ENCODE data around the gene ADAMTS17. TPM values are rescaled to one million over a fixed set of nuclear protein-coding genes. Genes with fewer than 3 reads are reported as not detected.
"Not testable (repeated sequence)": the region's sequence is repeated elsewhere in the genome, so short reads cannot be mapped to it uniquely, and the experiment has no call there.

ADAMTS17 gene
- total RNA-seq, 2 donors from 2014 or later, result 0.37 to 1.1 TPM

GRCh38 chr15:100346866-100347512, 5.2 kb upstream of the ADAMTS17 start:
- no peaks in the 10 kb centered on the region for H3K4me1 Mint-ChIP-seq
- peaks cover 4% of the 10 kb centered on the region for H3K27me3 Mint-ChIP-seq
- H3K36me3 Mint-ChIP-seq (ENCODE audit: low read depth), result no peaks in the 10 kb centered on the region
- ATAC-seq (replicated peaks), result no peak
- H3K4me3 Mint-ChIP-seq, result no peak overlapping the region
- H3K27ac Mint-ChIP-seq, result no peak overlapping the region
- H3K9me3 Mint-ChIP-seq, result no peaks in the 10 kb centered on the region

DNA sequence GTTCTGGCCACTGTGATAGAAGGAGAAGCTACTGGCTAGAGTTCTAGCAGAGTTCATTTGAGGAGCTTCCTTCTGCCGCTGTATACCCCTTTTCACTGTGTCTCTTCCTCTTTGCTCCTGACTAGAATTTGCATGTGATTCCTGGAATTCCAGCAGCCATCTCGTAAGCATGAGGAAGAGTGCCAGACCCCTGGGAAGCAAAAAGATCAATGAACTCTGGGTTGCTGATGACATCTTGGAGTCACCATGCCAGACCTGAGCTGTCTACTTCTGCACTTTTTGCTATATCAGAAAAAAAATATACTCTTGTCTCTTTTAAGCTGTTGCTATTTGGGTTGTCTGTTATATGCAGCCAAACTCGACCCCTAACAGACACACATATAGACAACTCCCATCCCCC, 3.7 kb upstream of the ADAMTS17 start:
- ATAC-seq (replicated peaks), result no peak
- no peaks in the 10 kb centered on the region for H3K27me3 Mint-ChIP-seq
- no peaks in the 10 kb centered on the region for H3K36me3 Mint-ChIP-seq (ENCODE audit: low read depth)
- H3K27ac Mint-ChIP-seq, result no peak overlapping the region
- no peaks in the 10 kb centered on the region for H3K4me1 Mint-ChIP-seq
- H3K9me3 Mint-ChIP-seq, result no peaks in the 10 kb centered on the region
- H3K4me3 Mint-ChIP-seq, result no peak overlapping the region

- Mint-ChIP-seq H3K36me3 (ENCODE audit: low read depth) (no peaks in the 10 kb centered on the region), H3K9me3 (no peaks in the 10 kb centered on the region), H3K27ac (no peak overlapping the region), H3K27me3 (no peaks in the 10 kb centered on the region), H3K4me3 (no peak overlapping the region), H3K4me1 (no peaks in the 10 kb centered on the region)
- no peak for ATAC-seq (replicated peaks)
Observed at GRCh38 chr15:100343251-100343650, 1.5 kb upstream of the ADAMTS17 start.

GRCh38 chr15:100341239-100341749, 481 bp downstream of the ADAMTS17 start:
- no peaks in the 10 kb centered on the region for H3K27me3 Mint-ChIP-seq
- no peak overlapping the region for H3K27ac Mint-ChIP-seq
- ATAC-seq (replicated peaks), result peak; percentile 16
- H3K4me3 Mint-ChIP-seq, result peak overlapping the region; percentile 34
- H3K9me3 Mint-ChIP-seq, result no peaks in the 10 kb centered on the region
- no peaks in the 10 kb centered on the region for H3K36me3 Mint-ChIP-seq (ENCODE audit: low read depth)
- no peaks in the 10 kb centered on the region for H3K4me1 Mint-ChIP-seq

DNA sequence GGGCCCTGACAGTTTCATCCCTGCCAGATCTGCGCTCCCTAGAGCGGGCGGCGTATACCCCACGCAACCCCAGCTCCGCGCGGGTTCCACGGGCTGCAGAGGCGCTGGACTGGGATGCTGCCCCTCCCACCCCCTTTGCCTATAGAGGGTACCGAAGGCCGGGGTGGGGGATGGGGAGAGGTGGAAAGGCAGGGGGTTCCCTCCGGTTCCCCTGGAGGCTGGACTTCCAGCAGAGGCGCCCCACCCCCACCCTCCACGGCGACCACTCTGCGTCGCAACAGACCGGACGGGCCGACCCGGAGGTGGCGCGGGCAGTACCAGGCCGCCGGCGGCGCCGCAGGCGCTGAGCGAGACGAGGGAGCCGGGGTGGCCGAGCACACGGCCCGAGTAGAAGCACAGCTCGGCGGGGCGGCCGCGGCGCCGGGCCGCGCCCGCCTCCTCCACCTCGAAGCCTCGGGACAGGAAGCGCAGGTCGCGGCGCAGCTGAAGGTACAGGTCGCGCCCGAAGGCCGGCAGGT, 995 bp downstream of the ADAMTS17 start:
- H3K4me3 Mint-ChIP-seq, result peak overlapping the region; percentile 57
- H3K27ac Mint-ChIP-seq, result no peak overlapping the region
- no peak for ATAC-seq (replicated peaks)
- no peaks in the 10 kb centered on the region for H3K27me3 Mint-ChIP-seq
- H3K4me1 Mint-ChIP-seq, result no peaks in the 10 kb centered on the region
- no peaks in the 10 kb centered on the region for H3K9me3 Mint-ChIP-seq
- H3K36me3 Mint-ChIP-seq (ENCODE audit: low read depth), result no peaks in the 10 kb centered on the region

- peak overlapping the region; percentile 57 for H3K4me3 Mint-ChIP-seq
- H3K9me3 Mint-ChIP-seq, result no peaks in the 10 kb centered on the region
- no peaks in the 10 kb centered on the region for H3K27me3 Mint-ChIP-seq
- H3K27ac Mint-ChIP-seq, result no peak overlapping the region
- H3K36me3 Mint-ChIP-seq (ENCODE audit: low read depth), result no peaks in the 10 kb centered on the region
- no peaks in the 10 kb centered on the region for H3K4me1 Mint-ChIP-seq
- no peak for ATAC-seq (replicated peaks)
Observed at GRCh38 chr15:100339999-100340398, 1.8 kb downstream of the ADAMTS17 start.

GRCh38 chr15:100339451-100339850, 2.3 kb downstream of the ADAMTS17 start:
- H3K4me1 Mint-ChIP-seq; H3K4me3 Mint-ChIP-seq; H3K9me3 Mint-ChIP-seq; H3K36me3 Mint-ChIP-seq (ENCODE audit: low read depth); ATAC-seq (replicated peaks); H3K27me3 Mint-ChIP-seq; H3K27ac Mint-ChIP-seq: not testable (repeated sequence)

- H3K4me1 Mint-ChIP-seq, result peaks cover 2% of the 10 kb centered on the region
- no peaks in the 10 kb centered on the region for H3K27me3 Mint-ChIP-seq
- H3K9me3 Mint-ChIP-seq, result no peaks in the 10 kb centered on the region
- ATAC-seq (replicated peaks), result peak; percentile 49
- H3K36me3 Mint-ChIP-seq (ENCODE audit: low read depth), result no peaks in the 10 kb centered on the region
- no peak overlapping the region for H3K4me3 Mint-ChIP-seq
- H3K27ac Mint-ChIP-seq, result no peak overlapping the region
Observed at GRCh38 chr15:100338971-100339444, 2.8 kb downstream of the ADAMTS17 start.

DNA sequence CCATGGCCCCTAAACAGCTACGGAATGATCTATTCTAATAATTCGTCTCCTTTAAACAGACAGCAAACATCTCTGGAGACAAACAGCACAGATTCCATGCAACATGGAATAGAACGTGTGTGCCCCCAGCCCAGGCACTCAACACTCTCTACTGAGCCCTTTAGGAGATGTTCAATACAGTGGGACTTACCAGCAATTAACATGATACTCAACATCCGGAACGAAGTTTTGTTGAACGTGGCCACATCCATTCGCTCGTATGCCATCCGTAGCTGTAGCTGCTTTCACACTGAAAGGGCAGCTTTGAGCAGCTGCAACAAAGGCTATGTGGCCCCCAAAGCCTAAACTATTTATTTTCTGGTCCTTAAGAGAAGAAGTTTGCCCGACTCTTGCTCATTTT, 3.5 kb downstream of the ADAMTS17 start:
- Mint-ChIP-seq H3K27ac (no peak overlapping the region), H3K9me3 (no peaks in the 10 kb centered on the region), H3K4me1 (peaks cover 4% of the 10 kb centered on the region), H3K36me3 (ENCODE audit: low read depth) (no peaks in the 10 kb centered on the region), H3K27me3 (no peaks in the 10 kb centered on the region), H3K4me3 (no peak overlapping the region)
- no peak for ATAC-seq (replicated peaks)

DNA sequence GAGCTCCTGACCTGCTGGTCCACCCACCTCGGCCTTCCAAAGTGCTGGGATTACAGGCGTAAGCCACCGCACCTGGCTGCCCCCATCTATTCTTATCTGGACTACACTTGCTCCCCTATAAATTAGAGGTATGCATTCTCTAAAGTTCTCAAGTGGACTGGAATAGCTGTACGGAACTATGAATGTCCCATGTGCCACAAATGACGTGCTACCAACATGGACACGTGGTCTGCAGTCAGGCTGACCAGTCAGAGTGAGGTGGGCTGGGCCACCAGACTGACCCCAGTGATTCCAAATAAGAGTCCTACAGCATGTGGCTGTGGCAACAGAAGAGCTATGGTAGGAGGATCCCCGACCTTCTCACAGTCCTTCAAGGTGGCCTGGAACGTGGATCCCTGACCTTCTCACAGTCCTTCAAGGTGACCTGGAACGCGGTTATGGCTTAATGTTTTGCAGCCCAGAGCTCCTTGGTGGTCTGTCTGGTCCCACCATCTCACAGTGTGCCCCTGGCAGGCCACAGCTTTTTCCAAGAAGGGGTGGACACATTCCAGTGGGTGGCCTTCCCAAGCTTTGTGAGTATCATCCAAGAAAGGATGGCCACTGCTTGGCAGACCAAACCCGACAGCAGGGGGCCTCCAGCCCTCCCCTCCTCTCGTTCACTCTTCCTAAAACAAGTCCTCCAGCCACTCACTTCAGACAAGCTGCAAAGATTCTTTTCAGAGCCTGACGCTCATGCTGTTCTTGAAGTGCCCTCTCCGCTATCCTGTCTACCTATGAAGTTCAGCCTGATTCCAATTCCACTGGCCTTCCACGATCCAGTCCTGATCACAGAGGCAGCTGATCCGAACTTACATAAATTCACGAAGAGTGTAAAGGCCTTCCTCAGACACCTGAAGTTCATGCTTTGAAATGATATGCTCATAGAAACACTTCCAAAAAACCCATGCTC, 4.4 kb downstream of the ADAMTS17 start:
- no peak for ATAC-seq (replicated peaks)
- H3K9me3 Mint-ChIP-seq, result no peaks in the 10 kb centered on the region

GRCh38 chr15:100336061-100336460, 5.7 kb downstream of the ADAMTS17 start:
- Mint-ChIP-seq H3K9me3 (no peaks in the 10 kb centered on the region), H3K36me3 (ENCODE audit: low read depth) (no peaks in the 10 kb centered on the region), H3K4me3 (no peak overlapping the region), H3K27me3 (no peaks in the 10 kb centered on the region), H3K27ac (no peak overlapping the region), H3K4me1 (peaks cover 4% of the 10 kb centered on the region)
- ATAC-seq (replicated peaks), result no peak

More for the DNA sequence above, 4.4 kb downstream of the ADAMTS17 start:
- Mint-ChIP-seq H3K27me3 (no peaks in the 10 kb centered on the region), H3K36me3 (ENCODE audit: low read depth) (no peaks in the 10 kb centered on the region), H3K4me1 (peaks cover 4% of the 10 kb centered on the region), H3K27ac (no peak overlapping the region), H3K4me3 (no peak overlapping the region)

GRCh38 chr15:100335335-100335999, 6.3 kb downstream of the ADAMTS17 start:
- H3K4me3 Mint-ChIP-seq, result no peak overlapping the region
- H3K9me3 Mint-ChIP-seq, result no peaks in the 10 kb centered on the region
- ATAC-seq (replicated peaks), result no peak
- peaks cover 8% of the 10 kb centered on the region for H3K4me1 Mint-ChIP-seq
- no peak overlapping the region for H3K27ac Mint-ChIP-seq
- H3K36me3 Mint-ChIP-seq (ENCODE audit: low read depth), result no peaks in the 10 kb centered on the region
- no peaks in the 10 kb centered on the region for H3K27me3 Mint-ChIP-seq

- Mint-ChIP-seq H3K4me1 (peaks cover 11% of the 10 kb centered on the region), H3K4me3 (no peak overlapping the region), H3K36me3 (ENCODE audit: low read depth) (no peaks in the 10 kb centered on the region), H3K27me3 (no peaks in the 10 kb centered on the region), H3K9me3 (no peaks in the 10 kb centered on the region), H3K27ac (no peak overlapping the region)
- no peak for ATAC-seq (replicated peaks)
Observed at GRCh38 chr15:100334905-100335304, 6.9 kb downstream of the ADAMTS17 start.

GRCh38 chr15:100334456-100334855, 7.3 kb downstream of the ADAMTS17 start:
- no peaks in the 10 kb centered on the region for H3K27me3 Mint-ChIP-seq
- peaks cover 15% of the 10 kb centered on the region for H3K4me1 Mint-ChIP-seq
- no peak for ATAC-seq (replicated peaks)
- no peaks in the 10 kb centered on the region for H3K36me3 Mint-ChIP-seq (ENCODE audit: low read depth)
- no peaks in the 10 kb centered on the region for H3K9me3 Mint-ChIP-seq
- H3K4me3 Mint-ChIP-seq, result no peak overlapping the region
- no peak overlapping the region for H3K27ac Mint-ChIP-seq

All from activated T-helper 17 cell treated with anti-CD3 and anti-CD28 coated beads, Interleukin-2, amount 50 U/mL, for 72 hours (primary cell).